Activated CD4-positive, alpha-beta T cell treated with anti-CD3 and anti-CD28 coated beads, Interleukin-2, amount 50 U/mL, for 24 hours (primary cell): Measurements from ENCODE around the gene SNAP25.

Experiments used
- DNase-seq, 2 donors: peaks; one replicate each; pipeline ENCODE4 v3.0.0-alpha.2; 2020; ENCODE audit warnings: low read depth in 1 of 2, low spot score in 1 of 2

Gene SNAP25

GRCh38 chr20:10218536-10219451 lies at the start of gene SNAP25:
Gene SNAP25, plus strand, starts transcription at chr20:10218830. Its CDS starts 56,662 bp downstream, at chr20:10275492.
- no peak for DNase-seq

GRCh38 chr20:10169752-10170151 lies 48.9 kb upstream of the SNAP25 start:
- DNase-seq: no peak

DNA sequence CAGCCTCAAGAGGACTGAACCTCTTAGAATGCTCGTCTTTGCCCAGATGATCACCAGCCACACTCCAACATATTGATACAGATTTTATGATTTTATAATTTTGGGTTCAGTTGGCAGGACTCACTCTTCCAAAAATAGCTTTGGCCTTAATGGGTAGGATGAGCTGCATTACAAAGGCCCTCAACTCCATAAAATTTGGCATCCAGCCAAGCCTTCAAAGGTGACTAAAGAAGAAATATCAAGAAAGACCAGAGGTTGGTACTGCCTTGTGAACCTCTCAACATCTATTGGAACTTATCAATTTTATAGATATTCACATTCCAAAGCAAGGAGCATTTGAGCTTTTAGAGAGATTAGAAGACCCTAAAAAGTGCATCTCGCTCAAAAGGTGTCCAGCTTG lies 48.4 kb upstream of the SNAP25 start:
- no peak for DNase-seq

GRCh38 chr20:10171864-10172751 lies 46.5 kb upstream of the SNAP25 start:
- no peak for DNase-seq

DNA sequence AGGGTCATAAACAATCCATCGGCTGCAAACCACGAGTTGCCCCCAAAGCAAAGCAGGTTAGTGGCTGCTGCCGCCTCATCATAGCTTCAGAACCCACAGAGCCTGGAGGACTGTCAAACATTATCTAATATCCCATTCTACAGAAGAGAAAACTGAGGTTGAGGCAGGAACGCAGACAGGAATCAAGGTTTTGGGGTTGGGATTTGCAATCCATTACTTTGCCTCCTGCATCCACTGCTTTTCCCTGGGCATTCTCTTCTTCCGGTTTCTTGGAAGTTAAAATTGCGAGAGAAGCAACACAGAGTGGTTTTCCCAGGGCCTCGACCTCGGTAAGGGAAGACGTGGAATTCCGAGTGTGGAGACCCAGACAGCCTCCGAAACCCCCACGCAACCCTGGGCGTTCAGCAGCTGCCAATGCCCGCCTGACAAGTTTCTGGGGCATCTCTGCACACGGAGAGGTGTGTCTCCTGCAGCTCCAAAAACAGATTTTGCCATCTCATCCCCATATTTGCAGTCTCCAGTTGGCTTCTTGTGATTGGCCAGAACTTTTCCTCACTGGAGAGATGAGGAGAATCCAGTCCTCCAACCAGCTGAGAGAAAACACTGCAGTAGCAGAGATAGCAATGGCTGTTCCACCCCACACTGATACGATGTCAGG lies 45.5 kb upstream of the SNAP25 start:
- no peak for DNase-seq

- DNase-seq: no peak
Observed at GRCh38 chr20:10174400-10174799, 44.2 kb upstream of the SNAP25 start.

DNA sequence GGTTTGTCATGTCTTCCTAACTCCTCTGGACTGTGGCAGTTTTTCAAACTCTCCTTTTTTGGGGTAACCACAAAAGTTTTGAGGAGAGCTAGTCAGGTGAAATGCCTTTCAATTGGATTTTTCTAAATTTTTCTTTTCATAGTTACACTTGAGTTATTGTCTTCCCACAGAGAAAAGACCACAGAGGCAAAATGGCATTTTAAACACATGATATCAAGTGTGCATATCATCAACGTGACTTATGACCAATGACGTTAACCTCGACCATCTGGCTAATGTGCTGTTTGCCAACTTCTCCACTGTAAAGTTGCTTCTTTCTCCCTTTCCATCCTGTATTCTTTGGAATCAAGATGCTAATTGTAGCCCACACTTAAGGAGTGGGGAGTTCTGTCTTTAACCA lies 41.3 kb upstream of the SNAP25 start:
- DNase-seq: no peak

DNA sequence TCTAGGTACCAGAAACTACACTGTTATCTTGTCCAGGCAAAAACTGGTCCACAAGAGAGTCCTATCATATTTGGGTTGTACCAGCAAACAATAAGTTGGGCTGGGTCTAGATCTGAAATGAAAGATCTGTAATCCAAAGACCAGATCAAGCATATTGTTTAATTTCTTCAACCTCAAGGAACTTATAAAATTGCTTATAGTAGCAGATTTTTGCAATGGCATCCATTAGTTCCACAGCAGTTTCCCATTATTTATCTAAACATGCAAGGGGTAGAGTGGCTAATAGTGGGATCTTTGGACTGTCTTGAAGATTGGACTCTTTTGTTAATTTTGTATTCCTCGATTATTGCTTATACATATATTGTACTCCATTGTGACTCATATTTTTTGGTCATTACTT lies 40.5 kb upstream of the SNAP25 start:
- no peak for DNase-seq

DNA sequence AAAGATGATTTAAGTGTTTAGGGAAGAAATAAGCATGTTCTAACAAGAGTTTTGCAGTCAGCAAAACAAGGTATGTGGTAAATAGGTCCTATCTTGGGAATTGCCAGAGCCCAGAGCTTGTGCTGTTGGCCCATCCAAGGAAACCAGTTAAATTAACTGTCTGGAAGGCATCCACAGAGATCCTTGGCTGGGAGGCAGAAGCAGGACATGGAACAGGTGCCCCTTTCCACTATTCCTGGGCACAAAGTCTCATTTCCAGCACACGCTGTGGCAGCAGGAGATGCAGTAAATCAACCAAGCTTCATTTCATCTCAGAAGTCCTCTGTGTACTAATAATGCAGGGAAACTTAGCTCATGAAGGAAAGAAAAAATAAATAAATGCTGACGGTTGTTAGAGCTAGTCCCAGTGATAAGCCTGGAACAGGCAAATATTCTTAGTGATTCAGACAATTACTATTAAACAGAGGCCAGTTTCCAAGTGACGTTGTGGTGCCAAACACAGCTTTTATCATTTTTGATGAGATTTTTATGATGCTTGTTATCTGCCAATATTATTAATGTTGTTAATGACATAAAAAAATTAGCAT lies 39.8 kb upstream of the SNAP25 start:
- DNase-seq: no peak

DNA sequence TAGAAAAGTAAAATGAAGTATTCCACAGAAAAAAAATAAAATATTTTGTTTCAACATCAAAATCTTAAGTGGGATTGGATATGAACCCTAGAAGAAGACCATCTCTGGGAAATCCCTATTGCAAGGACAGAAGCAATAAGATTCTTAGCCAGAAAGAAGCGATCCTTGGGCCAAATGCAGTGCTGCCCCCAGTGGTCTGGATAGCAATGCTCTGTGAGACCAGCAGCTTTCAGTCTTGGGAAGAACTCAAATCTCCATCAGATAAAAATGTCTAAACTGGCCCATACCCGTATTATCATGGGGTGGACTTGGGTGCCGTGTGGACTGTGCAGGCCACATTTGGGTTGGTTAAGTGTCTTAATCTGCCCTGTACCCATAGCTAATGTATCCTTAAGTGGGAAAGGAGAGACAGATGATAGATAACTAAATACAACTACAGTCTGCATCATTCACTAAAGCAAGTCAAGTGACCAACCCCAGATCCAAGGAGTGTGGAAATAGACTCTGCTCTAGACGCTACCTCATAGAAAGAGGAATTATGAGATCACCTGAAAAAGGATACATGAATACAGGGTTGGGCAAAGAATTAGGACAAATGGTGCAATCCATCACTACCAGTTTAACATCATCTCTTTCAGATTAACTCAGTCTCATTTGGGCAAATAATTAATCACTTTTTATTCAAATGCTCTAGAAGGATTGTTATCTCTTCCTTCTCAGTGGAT lies 38.9 kb upstream of the SNAP25 start:
- no peak for DNase-seq

- no peak for DNase-seq
Observed at GRCh38 chr20:10180651-10181235, 37.9 kb upstream of the SNAP25 start.

GRCh38 chr20:10185741-10186558 lies 32.7 kb upstream of the SNAP25 start:
- DNase-seq: no peak

- no peak for DNase-seq
Observed at GRCh38 chr20:10190456-10190855, 28.2 kb upstream of the SNAP25 start.

DNA sequence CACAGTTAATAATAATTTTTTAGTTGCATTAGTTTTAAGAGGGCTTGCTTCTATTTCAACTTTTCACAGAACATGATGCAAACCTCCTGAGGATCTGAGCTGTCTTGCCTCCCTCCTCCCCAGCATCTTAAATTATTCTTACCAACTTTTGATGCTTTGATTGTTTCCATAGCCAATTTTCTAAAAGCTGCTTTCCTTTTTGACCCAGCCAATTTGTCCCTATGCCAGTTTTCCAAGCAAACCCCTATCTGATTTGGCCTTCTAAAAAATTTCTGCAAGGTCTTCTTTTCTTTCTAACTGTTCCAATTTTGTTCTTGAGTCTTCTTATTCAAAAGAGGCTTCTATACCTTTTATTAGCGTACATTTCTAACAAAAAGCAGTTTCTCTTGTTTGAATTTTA lies 26.5 kb upstream of the SNAP25 start:
- DNase-seq: no peak

- no peak for DNase-seq
Observed at GRCh38 chr20:10194166-10194565, 24.5 kb upstream of the SNAP25 start.

GRCh38 chr20:10200330-10200729 lies 18.3 kb upstream of the SNAP25 start:
- DNase-seq: no peak

- DNase-seq: no peak
Observed at GRCh38 chr20:10201321-10201870, 17.2 kb upstream of the SNAP25 start.

DNA sequence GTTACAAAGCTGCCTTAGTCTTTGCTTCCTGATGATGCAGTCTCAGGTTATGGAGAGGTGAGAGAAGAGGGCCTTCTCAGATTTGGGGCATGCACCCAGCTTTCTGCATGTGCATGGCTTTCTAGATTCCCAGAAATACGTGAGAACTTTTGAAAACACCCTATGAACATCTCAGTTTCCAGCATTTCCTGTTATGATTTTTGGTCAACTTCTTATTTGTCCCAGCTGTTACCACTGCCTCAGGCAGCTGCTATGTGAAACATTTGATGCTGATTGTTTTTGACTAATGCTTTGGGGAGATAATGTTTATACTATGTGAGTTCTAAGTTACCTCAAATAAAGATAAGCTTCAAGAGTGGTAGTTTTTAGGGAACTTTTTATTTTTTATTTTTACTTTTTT lies 9.5 kb upstream of the SNAP25 start:
- DNase-seq: no peak

GRCh38 chr20:10213526-10213925 lies 5.1 kb upstream of the SNAP25 start:
- no peak for DNase-seq
